Cardiac fibroblast (primary cell): ENCODE results near the gene FPGS.
A peak's percentile ranks its signal among the peaks of the same experiment; 100 is the strongest.
"Not testable (repeated sequence)": the region's sequence is repeated elsewhere in the genome, so short reads cannot be mapped to it uniquely, and the experiment has no call there.

Experiments used
- DNase-seq, 2 donors: peaks; one replicate each; pipeline versions ENCODE4 v3.0.0 to v3.0.0-alpha.2; 2010; ENCODE audit warnings: low read depth in 2 of 2
- H3K4me3 ChIP-seq, 2 donors: replicated peaks in 1 of 2; 1 replicate in 1 of 2; 2 replicates in 1 of 2; pipeline ENCODE4 v1.5.1; 2011; ENCODE audit warnings: low read depth in 2 of 2, low read length in 2 of 2, mild to moderate bottlenecking in 2 of 2, moderate library complexity in 1 of 2
- CTCF ChIP-seq: IDR thresholded peaks from one replicate; pipeline ENCODE4 v1.5.1; 2011; ENCODE audit warnings: low read depth, mild to moderate bottlenecking, low read length, inconsistent platforms

The FPGS gene

GRCh38 chr9:127829205-127829906, 26.7 kb downstream of the FPGS start:
- no peak overlapping the region for H3K4me3 ChIP-seq
- no peak for TF ChIP-seq CTCF
- DNase-seq, result no peak

- H3K4me3 ChIP-seq, result no peak overlapping the region
Observed at GRCh38 chr9:127832248-127832647, 29.6 kb downstream of the FPGS start.

GRCh38 chr9:127833555-127833954, 30.9 kb downstream of the FPGS start:
- peak; percentile 59 to 62 for DNase-seq
- H3K4me3 ChIP-seq, result no peak overlapping the region
- TF ChIP-seq CTCF, result no peak

More at GRCh38 chr9:127832248-127832647, 29.6 kb downstream of the FPGS start:
- no peak for TF ChIP-seq CTCF
- no peak for DNase-seq

- no peak overlapping the region for H3K4me3 ChIP-seq
- peak; percentile 80 to 84 for DNase-seq
- TF ChIP-seq CTCF, result no peak
Observed at GRCh38 chr9:127835991-127836516, 33.4 kb downstream of the FPGS start.

- H3K4me3 ChIP-seq, result not testable (repeated sequence)
Observed at GRCh38 chr9:127836561-127836960, 33.9 kb downstream of the FPGS start.

GRCh38 chr9:127837346-127837745, 34.7 kb downstream of the FPGS start:
- no peak overlapping the region for H3K4me3 ChIP-seq
- TF ChIP-seq CTCF, result no peak
- DNase-seq, result peak; percentile 44 to 65

More at GRCh38 chr9:127836561-127836960, 33.9 kb downstream of the FPGS start:
- DNase-seq, result not testable (repeated sequence)

- peak; percentile 98 to 99 for DNase-seq
- no peak for TF ChIP-seq CTCF
- peak overlapping the region; percentile 2 to 24 for H3K4me3 ChIP-seq
Observed at GRCh38 chr9:127838375-127839078, 35.8 kb downstream of the FPGS start.
